GM13976 (cell line): Measurements from ENCODE around the gene TEX30.
A peak's percentile ranks its signal among the peaks of the same experiment; 100 is the strongest.

Experiments used
- DNase-seq: peaks from one replicate; pipeline ENCODE4 v3.0.0; 2012; ENCODE audit warnings: low spot score
- CTCF ChIP-seq: IDR thresholded peaks from 2 replicates; pipeline ENCODE4 v1.5.1; 2012; ENCODE audit warnings: borderline replicate concordance, mild to moderate bottlenecking; ENCODE audit not compliant: insufficient read depth; ENCODE audit errors: extremely low read depth, missing control alignments, control extremely low read depth
- in situ Hi-C: fragments of 300-500 bp; cut with MboI; formaldehyde crosslinking; loops from one replicate; pipeline ENCODE4 v1.12.0; 2022; ENCODE audit warnings: low sequenced_read_pairs, mixed read lengths, inconsistent platforms; ENCODE audit not compliant: unreplicated experiment

TEX30 gene

GRCh38 chr13:102773441-102774213, at the start of gene TEX30:
Gene TEX30, minus strand, starts transcription at chr13:102773786. Its CDS starts 3,760 bp downstream, at chr13:102770026.
- no peak for TF ChIP-seq CTCF
- in situ Hi-C loops = loop anchor here (10.0 kb wide), 1 partner anchor 179 kb away; the partner anchor contains the start of gene TPP2
- peak; percentile 93 for DNase-seq

GRCh38 chr13:102817907-102818306, 44.3 kb upstream of the TEX30 start:
- no peak for TF ChIP-seq CTCF
- in situ Hi-C loops = no loop called here
- no peak for DNase-seq

GRCh38 chr13:102817241-102817640, 43.7 kb upstream of the TEX30 start:
- DNase-seq = no peak
- in situ Hi-C loops = no loop called here

GRCh38 chr13:102816708-102817107, 43.1 kb upstream of the TEX30 start:
- DNase-seq = no peak
- no peak for TF ChIP-seq CTCF
- in situ Hi-C loops = no loop called here

More at GRCh38 chr13:102817241-102817640, 43.7 kb upstream of the TEX30 start:
- no peak for TF ChIP-seq CTCF

GRCh38 chr13:102815788-102816187, 42.2 kb upstream of the TEX30 start:
- no peak for TF ChIP-seq CTCF
- DNase-seq = no peak
- in situ Hi-C loops = no loop called here

- no peak for TF ChIP-seq CTCF
- no peak for DNase-seq
- in situ Hi-C loops = no loop called here
Measured at GRCh38 chr13:102814793-102815192, 41.2 kb upstream of the TEX30 start.

- in situ Hi-C loops = no loop called here
- no peak for TF ChIP-seq CTCF
- no peak for DNase-seq
Measured at GRCh38 chr13:102814025-102814607, 40.5 kb upstream of the TEX30 start.
